DLD1 (cell line): Measurements from ENCODE around the gene VEZT.
"Not testable (repeated sequence)": the region's sequence is repeated elsewhere in the genome, so short reads cannot be mapped to it uniquely, and the experiment has no call there.

ENCODE experiments used
- in situ Hi-C: cut with HindIII; loops from 2 replicates; pipeline ENCODE4 v1.10.0; 2017; ENCODE audit warnings: low sequenced_read_pairs

Gene VEZT, protein sequence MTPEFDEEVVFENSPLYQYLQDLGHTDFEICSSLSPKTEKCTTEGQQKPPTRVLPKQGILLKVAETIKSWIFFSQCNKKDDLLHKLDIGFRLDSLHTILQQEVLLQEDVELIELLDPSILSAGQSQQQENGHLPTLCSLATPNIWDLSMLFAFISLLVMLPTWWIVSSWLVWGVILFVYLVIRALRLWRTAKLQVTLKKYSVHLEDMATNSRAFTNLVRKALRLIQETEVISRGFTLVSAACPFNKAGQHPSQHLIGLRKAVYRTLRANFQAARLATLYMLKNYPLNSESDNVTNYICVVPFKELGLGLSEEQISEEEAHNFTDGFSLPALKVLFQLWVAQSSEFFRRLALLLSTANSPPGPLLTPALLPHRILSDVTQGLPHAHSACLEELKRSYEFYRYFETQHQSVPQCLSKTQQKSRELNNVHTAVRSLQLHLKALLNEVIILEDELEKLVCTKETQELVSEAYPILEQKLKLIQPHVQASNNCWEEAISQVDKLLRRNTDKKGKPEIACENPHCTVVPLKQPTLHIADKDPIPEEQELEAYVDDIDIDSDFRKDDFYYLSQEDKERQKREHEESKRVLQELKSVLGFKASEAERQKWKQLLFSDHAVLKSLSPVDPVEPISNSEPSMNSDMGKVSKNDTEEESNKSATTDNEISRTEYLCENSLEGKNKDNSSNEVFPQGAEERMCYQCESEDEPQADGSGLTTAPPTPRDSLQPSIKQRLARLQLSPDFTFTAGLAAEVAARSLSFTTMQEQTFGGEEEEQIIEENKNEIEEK

DNA sequence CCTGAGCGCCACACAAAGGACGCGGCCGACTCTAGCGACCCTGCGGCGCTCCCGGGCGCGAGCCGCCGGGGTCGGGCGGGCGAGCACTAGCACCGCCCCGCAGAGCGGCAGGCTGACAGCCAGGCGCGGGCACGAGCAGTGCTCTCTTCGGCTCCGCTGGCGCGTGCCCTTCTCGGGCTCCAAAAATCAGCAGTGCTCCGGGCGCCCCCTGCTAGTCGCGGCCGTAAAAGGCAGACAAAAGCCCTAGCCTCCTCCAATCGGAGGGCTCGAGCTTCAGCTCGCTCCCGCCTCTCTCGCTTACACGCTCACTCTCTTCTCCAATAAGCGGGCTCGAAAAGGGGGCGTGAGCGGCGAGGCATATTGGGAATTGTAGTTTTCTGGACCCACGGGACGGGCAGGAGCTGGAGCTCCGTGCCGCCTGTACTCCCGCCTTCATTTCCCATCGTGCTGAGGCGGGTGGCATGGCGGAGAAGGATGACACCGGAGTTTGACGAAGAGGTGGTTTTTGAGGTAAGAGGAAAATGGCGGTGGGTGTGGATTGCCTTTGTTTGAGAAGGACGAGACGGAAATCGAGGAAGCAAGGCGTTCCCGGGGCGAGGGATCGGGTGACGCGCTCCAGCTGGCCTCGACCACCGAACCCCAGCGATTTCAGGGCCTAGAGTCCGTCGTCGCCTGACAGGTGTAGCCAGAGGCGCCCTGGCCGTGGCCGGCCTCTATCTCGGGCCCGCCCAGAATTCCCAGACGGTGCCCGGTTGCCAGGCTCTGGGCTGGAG is at the start of gene VEZT, which contains the start of gene FGD6:
Gene VEZT (plus strand): TSS at position 431 of the 773 bp plus-strand sequence. CDS start 44 bp downstream, at position 475.
Gene FGD6 (minus strand): TSS at position 91 of the 773 bp plus-strand sequence. CDS start 227 bp downstream, outside the sequence.
- in situ Hi-C loops = loop anchor here (5.0 kb wide), 1 partner anchor 45 kb away; no protein-coding TSS in a partner anchor

DNA sequence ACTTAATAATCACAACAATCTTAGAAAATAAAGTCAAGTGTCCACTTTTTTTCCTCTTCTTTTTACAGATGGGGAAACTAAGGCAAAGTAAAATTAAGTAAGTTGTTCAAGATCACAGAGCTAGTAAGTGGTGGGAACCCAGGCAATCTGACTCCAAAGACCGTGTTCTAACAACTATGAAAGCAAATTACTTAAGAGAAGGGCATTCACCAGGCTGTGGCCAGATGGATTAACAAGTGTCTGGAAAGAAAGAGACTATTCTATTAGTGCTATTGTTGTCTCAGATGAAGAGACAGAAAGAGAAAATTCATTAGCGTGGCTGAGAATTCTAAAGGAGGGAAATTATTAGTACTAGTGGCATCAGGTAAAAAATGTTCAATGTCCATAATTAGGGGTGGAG is 48.9 kb upstream of the VEZT start:
- in situ Hi-C loops = no loop called here

DNA sequence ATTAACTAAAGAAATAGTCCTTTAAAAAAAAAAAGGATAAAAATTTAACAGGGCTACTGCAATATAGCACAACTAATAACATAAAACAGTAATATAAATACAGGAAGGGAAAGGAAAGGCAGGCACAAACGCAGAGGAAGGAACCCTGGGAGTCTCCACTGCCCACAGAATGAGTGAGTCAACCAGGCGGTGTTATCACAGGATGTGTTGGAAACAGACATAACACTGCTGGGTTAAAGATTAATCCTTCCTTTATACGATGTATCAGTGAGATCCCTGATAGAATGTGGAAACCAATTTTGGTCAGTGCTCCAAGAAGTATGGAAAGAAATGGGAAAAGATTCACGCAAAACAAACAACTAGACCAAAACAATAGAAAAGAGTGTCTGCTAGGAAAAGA is 48.2 kb upstream of the VEZT start:
- in situ Hi-C loops = no loop called here

DNA sequence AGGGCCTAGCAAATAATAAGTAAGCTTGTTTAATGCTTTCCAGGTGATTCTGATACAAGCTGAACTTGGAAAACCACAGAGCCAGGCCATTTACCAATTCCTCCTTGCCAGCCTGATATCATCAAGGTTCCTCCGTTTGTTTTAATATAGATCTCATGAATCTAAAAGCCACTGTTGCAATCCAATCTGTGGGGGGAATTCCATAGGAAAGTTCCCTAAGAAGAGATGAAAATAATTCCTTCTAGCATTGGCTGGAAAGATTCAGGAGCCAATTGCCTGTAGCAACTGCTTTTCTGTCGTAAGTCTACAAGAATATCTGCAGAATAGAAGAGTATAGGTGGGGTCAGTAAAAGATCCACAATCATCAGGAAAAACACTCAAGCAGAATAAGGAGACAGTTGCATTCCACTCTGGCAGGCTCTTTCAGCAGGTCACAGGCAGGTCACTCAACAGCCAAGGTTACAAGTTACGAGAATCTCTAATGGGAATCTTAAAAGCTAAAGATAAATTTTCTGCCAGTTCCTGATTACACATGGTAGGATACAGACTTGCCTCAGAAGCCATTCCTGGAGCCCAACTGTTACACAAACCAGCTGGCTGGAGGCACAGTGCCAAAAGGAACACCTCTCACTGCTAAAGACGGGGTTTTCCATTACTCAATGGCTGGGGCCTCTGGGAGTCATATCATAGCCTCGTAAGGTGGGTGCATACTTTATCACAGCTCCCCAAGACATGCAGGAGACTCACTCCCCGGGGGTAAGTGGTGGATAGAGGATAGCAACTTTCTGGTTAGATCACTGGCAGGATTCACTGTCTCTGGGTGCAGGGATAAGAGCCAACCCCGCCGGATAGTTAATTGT is 44.0 kb upstream of the VEZT start:
- in situ Hi-C loops = loop anchor here (5.0 kb wide), 1 partner anchor 44 kb away; the partner anchor contains the start of genes FGD6 and VEZT

DNA sequence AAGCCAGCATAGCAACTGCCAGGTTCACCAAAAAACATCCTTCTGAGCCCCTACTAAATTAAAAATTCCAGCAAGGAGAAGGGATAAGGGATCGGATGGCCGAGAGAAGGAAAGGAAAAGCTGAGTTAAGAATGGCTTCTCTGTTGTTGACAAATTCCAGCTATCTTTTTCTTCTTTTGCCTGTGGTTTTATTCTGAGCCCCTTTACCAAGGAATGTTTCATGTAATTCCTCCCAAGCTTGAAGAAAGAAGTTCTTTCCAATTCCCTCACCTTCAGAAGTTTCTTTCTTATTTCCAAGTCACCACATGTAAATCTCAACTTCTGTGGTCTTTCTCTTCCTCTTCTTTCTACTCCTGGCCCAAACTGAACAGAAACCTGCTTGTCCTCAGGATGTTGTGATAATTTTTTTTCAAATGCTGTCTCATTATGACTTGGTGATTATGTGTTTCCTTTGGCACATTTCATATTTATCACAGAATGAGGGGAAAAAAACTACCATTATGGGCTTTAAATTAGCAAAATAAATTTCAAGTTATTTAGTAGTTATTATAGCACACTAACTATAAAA is 40.3 kb upstream of the VEZT start:
- in situ Hi-C loops = no loop called here

DNA sequence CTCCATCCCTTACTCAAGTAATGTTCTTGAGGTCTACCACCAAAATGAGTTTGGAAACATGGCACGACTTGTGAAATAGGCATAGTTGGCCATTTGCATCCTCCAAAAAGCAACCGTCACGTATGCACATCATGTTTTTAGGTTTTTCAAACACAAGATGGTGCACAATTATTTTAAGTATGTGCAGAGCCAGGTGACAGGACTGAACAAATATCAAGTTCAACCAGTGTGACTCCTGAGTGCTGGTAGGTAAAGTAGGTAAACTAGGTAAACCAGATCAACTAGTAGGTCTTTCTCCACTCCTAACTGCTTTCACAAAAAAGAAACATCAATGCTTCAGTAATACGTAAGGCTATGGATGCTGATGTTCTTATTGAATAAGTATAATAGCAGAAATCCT is 39.5 kb upstream of the VEZT start:
- in situ Hi-C loops = no loop called here

DNA sequence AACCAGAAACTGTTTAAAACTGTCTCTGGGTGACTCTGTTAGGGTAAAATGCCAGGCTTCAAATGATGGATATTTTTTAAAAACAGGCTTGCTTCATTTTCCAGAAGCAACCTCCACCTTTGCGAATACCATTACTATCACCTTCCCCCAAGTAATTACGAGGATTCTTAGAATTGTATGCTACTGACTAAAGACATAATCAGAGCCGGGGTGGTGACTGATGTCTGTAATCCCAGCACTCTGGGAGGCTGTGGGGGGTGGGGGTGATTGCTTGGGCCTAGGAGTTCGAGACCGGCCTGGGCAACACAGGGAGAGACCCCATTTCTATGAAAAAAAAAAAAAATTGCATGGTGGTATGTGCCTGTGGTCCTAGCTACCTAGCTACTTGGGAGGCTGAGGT is 38.6 kb upstream of the VEZT start:
- in situ Hi-C loops = no loop called here

DNA sequence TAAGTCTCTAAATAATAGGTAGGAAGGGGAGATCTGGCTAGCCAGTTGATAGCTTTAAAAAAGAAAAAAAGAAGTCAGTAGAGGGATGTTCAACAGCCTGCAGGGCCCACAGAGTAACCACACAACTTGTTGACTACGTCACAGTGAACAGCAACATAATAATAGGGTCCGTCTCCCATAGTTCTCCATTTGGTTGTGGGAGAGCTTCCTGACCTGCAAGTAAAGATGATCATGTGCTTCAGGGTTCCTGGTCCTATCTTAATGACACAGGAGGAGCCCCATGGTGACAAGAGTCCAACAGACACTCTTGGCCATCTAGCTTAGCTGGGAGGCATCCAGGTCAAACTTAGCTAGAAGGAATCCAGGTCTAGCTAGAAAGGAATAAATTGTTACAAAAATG is 36.5 kb upstream of the VEZT start:
- in situ Hi-C loops = no loop called here

DNA sequence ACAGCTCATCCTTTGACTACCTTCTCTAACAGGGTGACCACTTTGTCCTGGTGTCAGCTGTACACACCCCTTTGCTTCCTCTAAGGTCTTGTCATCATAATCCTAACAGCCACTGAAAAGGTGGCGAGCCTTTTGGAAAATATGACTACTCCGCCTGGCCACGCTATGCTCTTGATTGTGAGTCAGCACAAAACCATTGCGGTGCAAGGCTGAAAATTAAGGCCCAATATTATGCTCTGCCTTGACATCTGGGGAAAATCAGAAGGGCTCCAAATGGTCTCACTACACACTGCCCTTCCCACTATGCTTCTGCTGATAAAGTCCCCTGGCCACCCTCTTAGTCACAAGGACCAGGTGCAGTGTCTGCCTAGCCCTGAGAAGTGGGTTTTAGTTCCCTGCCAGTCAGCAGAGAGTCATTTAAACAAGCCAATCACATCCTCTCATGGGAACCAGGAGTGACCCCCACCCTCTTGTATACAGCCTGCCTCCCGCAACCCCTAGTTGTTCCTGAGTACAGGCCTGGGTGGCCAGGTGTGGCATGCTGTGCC is 34.7 kb upstream of the VEZT start:
- in situ Hi-C loops = no loop called here

DNA sequence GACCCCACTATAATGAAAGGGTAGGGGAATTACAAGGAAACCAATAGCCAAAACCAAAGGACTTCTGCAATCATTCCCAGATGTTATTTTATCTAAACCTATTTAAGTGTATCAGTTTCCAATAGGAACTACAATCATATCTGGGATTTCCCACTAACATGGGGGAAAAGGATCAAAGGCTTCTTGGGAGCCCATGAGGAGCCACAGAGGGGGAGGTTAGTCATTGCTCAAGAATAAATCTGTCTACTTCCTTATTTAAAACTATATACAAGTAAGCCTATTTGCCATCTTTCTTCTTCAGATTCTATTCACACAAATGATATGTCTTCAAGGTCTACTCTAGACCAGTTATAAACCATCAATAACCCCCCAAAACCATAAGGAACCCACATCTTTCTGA is 33.5 kb upstream of the VEZT start:
- in situ Hi-C loops = no loop called here

DNA sequence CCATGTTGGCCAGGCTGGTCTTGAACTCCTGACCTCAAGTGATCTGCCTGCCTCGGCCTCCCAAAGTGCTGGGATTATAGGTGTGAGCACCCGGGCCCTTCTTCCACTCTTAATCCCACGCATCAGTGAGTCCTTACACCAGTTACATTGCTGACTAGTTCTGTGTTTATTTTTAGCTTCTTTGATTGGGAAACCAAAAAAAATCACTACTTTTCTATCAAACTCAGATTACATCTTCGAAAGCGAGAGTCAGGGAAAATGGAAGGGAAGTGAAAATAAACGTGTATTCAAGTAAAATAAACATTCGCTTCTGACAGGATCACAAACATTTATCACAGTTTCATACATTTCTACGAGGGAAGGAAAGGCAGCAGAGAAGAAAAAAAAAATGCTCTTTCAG is 32.5 kb upstream of the VEZT start:
- in situ Hi-C loops = no loop called here

DNA sequence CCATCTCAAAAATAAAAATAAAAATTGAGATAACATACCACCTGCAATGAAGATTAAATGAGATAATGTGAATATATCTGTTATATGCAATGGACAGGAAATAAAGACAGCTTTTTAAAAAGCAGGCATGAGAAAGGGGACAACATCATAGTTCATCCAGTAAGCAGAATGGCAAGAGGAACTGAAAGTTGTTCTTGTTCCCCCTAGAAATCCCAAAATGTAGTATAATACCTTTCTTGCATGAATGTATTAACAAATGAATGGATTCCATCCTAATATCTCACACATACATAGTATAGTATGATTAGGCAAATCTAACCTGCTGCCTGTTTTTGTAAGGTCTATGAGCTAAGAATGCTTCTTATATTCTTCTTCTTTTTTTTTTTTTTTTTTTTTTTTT is 31.8 kb upstream of the VEZT start:
- in situ Hi-C loops = no loop called here

DNA sequence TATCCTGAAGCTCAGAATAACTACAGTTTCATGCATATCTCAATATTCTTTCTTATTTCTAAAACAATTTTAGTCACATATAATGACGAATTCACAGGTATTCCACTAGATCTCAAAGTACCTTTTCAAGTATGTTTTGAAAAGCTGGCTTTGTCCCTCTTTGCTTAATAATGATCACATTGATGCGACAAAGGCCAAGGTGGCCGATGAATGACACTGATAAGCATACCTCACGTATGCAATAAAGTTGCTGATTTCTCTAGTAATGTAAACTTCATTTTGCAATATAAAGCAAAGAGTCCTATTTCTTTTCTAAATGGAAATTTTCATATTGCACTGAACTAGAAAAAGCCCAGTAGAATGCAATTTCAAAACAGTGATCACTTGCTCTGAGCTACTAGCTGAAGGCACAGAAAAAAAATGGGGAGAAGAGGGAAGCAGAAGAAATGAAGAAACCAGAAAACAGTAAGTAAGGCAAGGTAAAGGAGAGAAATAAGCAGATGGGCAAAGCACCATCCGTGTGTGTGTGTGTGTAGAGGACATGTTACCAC is 29.7 kb upstream of the VEZT start:
- in situ Hi-C loops = no loop called here

DNA sequence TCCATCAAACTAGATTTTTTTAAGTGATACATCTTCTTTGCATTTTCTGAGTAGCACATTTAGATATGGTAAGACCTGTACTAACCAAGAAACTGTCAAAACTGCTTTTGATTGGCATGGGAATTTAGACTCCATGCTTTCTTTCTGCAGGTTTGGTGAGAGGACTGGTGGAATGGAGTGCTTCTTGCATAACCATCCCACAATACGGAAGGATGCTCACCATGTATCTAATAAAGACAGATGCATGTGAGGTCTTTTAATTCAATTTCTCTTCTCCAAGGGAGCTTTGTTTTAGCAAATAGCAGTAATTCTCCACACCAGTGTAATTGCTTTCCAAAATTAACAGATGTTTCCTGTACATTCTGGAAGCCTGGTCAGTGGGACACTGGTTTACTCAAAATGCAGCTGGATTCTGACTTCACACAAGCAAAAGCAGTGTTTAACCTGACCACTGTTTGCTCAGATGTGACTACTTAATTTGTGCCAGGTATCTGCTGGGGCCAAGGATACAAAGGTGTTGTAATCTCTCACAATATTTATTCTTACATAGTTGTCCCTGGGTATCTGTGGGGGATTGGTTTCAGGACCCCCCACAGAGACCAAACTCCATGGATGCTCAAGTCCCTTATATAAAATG is 26.4 kb upstream of the VEZT start:
- in situ Hi-C loops = no loop called here

DNA sequence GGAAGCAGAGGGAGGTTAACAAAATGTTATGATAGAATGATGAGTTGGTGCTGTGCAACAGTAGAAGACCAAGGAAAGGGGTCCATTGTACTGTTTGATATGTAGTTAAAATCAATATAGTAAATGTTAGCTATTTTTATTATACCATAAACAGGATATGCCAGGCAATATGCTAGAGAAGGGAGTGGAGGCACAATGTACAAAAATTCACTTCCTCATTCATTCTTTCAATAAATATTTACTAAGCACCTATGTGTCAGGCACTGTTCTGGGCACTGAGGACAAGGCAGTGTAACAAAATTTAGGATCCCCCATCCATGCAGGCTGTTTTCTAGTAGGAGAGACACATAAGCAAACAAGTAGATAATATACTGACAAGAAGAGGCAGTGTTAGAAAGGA is 25.3 kb upstream of the VEZT start:
- in situ Hi-C loops = no loop called here

DNA sequence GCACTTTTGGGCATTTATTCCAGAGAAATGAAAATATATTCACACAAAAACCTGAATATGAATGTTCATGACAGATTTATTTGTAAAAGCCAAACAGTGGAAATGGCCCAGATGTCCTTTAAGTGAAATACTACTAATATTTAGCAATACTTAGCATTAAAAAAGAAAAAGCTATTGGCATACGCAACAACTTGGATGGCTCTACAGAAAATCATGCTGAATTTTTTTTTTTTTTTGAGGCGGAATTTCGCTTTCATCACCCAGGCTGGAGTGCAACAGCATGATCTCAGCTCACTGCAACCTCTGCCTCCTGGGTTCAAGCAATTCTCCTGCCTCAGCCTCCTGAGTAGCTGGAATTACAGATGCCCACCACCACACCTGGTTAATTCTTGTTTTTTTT is 24.5 kb upstream of the VEZT start:
- in situ Hi-C loops = no loop called here

DNA sequence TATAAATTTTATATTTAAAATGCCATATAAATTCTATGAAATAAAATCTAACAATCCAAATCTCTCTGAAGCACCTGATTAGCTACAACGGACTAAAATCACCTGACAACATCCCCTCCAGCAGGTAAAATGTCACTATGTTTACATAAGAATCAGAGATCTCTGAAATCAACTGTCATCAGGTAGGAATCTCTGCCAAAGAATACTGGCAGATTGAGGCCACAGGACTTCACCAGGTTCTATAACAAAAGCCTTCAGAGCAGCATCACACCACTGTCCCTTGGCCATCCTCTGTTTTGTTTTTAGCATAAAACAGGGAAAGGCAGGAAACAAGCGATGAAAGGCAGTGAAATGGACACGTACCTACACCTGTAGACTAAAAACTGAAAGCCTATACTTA is 22.5 kb upstream of the VEZT start:
- in situ Hi-C loops = no loop called here

DNA sequence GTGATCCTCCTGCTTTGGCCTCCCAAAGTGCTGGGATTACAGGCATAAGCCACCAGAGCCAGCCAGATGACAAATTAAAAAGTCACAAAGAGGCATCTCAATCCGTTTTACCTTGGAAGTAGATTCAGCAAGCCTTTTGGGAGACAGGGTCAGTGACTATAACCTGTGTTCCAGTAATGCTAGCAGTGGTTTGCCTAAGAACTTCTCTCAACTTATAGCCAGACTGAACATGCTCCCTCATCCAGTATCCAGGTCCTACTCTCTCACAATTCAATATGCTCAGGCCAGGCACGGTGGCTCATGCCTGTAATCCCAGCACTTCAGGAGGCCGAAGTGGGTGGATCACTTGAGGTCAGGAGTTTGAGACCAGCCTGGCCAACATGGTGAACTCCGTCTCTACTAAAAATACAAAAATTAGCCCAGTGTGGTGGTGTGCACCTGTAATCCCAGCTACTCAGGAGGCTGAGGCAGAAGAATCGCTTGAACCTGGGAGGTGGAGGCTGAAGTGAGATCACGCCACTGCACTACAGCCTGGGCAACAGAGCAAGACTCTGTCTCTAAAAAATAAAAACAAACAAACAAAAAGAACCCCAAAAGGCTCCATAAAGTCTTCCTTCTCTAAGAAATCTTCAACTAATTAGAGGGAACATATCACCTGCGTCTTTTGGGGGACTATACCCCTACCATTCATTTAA is 20.6 kb upstream of the VEZT start:
- in situ Hi-C loops = not testable (repeated sequence)
